T-helper 2 cell treated with Interferon-gamma antibody and Interleukin-4, amounts not matched to agents 100 ng/mL and 5 ng/mL, for 36 hours (primary cell): Measurements from ENCODE around the gene GALNT9. TPM values are rescaled to one million over a fixed set of nuclear protein-coding genes. Genes with fewer than 3 reads are reported as not detected.
"Not testable (repeated sequence)": the region's sequence is repeated elsewhere in the genome, so short reads cannot be mapped to it uniquely, and the experiment has no call there.

ENCODE experiments used
- intact Hi-C: fragments of 100-400 bp; cut with micrococcal nuclease; formaldehyde crosslinking; loops from one replicate; pipeline ENCODE4 v1.15.1; 2023
- total RNA-seq: library from RNA; stranded (reverse); gene quantifications from 2 replicates; pipeline ENCODE4 v1.2.3, GENCODE V29; 2022

GALNT9 gene
- total RNA-seq, 1 donor from 2014 or later: not detected

DNA sequence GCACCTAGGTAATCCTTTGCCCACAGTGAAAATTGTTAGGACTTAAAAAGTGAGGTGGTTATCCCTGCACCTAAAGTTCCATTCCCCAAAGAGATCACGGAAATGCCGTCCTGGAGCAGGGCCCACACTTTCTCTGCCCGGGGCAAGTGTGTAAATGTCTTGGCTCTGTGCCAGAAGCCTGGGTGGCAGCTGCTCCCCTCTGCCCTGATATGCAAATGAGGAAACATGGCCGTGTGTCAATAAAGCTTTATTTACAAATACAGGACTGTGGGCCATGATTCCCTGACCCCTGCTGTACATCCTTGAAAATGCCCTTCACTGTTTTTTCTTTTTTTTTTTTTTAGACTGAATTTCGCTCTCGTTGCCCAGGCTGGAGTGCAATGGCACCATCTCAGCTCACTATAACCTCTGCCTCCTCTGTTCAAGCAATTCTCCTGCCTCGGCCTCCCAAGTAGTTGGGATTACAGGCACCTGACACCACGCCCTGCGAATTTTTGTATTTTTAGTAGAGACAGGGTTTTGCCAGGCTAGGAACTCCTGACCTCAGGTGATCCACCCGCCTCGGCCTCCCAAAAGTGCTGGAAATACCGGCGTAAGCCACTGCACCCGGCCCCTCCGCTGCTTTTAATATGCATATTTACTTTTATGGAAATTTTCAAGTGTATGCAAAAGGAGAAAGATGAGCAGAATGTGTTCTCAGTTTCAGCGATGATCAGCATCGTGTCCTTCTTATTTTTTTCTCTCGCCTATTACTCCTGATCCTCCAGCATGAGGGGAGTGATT lies 75.5 kb downstream of the GALNT9 start:
- intact Hi-C loops: no loop called here

DNA sequence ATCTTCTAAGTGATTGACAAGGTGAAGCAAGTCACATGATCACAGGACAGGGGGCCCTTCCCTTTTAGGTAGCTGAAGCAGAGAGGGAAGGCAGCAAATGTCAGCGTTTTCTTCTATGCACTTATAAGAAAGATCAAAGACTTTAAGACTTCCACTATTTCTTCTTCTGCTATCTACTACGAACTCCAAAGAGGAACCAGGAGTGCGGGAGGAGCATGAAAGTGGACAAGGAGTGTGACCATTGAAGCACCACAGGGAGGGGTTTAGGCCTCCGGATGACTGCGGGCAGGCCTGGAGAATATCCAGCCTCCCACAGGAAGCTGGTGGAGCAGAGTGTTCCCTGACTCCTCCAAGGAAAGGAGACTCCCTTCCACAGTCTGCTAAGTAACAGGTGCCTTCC lies 76.4 kb downstream of the GALNT9 start:
- intact Hi-C loops: not testable (repeated sequence)

DNA sequence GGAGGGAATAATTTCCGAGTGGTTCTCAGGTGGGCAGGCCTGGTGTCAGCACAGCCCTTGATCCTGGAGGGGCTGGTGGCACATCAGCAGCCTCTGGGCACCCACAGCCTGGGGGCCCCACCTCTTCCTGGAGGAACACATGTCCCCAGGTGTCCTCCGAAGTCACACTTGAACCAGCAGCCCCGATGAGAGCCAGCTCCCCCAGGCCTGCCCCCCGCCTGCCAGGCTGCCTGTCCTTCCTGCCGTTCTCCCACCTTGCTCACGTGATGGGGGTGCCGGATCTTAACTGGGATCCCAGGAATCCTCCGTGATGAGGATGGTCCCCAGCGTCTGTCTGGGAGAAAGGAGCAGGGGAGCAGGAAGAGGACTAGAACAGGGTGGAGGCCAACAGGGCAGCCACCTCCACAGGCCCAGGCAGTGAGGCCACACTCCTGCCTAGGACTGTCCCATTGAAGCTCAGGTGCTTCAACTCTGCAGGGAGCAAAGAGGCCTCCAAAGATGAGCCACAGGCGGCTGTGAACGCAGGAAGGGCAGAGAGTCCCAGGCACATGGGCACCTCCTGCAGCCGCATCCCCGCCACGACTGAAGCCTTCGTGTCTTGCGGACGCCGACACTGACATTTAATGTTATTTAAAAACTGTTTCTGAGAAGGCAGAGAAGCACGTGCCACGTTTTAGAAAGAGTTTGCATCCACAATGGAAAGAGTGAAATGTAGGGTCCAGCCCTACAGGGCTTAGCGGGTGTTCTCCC lies 77.5 kb downstream of the GALNT9 start:
- intact Hi-C loops: no loop called here

DNA sequence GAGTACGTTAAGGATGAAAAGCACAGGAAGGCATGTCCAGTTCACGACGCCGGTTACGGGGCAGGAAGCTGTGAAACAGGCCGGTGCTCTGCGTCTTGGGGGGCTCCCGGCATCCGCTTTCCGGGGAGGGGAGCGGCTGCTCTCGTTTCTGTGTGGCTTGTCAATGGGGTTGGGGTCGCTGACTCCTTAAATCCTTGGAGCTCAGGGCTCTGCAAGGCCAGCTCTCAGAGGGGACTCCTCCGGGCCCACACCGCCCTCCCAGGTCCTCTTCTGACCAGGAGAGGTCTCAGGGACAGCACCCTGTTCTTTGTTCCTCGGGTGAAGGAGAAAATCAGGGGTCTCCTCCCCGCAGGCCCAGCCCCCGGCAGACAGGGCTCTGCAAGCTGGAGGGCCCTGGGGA lies 78.1 kb downstream of the GALNT9 start:
- intact Hi-C loops: no loop called here

DNA sequence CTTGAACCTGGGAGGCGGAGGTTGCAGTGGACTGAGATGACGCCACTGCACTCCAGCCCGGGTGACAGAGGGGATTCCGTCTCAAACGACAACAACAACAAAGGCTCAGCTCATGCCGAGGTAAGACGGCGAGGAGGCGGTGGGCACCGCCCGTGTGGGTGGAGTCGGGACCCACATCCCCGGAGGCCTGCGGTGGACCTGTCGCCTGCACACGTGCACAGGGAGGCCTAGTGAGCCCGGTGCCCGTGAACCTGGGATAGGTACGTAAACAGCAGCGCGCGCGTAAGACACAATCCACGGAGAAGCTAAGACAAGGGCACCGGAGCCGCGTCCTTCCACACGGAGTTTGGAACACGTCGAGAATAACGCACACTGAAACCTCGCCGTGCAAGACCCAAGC lies 78.7 kb downstream of the GALNT9 start:
- intact Hi-C loops: no loop called here

DNA sequence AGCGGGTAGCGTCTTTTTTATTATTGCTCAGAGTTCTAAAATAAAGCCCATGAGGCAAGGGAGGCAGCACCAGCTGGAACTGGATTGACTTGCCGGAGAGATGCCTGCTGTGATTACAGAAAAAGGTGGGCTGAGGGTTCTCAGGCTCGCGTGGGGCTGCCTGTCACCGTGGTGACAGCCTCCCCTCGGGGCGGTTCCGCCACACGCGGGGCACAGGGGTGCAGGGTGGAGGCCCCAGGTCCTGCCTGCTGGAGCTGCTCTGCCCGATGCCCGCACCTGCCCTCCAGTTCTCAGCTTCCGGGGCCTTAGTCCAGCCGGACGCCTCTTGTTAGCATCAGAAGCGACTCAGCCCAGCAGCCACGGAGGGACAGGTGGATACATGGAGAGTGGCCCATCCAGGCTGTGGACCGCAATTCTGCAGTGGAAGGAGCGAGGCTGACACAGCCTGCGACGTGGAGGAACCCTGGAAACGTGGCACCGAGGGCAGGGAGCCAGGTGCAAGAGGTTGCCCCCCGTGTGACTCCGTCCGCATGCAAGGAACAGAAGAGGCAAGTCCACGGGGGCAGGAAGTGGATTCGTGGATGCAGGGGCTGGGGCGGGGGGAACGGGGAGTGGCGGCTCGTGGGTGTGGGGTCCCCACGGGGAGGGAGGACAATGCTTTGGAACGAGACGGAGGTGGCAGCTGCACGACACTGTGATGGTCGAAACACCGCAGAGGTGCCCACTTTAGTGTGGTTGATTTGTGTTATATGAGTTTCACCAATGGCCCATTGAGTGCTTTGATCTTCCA lies 79.5 kb downstream of the GALNT9 start:
- intact Hi-C loops: no loop called here

DNA sequence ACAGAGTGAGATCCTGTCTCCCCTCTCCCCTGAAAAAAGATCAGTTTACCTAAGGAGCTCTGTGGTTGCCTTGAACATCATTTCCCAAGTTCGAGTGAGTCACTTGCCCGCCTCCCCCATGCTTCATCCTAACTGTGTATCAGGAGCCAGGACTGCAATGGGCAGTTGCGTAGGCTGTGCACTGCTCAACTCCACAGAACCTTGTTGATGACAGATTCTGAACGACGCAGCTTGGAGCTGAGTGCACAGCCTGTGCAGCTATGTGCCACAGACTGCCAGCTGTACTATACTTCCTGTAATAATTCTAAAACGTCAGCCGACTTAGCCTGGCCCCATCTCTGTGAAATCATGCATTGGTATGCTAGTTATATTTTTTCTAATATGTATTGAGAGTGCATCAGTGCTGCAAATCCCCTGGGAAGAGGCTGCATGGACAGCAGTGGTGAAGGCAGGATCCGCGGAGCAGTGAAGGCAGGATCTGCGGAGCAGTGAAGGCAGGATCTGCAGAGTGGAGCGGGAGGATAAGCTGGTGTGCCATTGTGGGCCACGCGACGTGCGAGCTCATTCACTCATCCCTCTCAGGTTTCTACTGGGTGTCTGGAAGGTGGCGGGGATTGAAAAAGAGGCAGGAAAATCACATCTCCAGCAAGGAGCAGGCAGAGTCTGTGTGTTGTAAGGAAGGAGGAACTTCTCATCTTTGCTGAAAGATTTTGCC lies 80.8 kb downstream of the GALNT9 start:
- intact Hi-C loops: no loop called here

DNA sequence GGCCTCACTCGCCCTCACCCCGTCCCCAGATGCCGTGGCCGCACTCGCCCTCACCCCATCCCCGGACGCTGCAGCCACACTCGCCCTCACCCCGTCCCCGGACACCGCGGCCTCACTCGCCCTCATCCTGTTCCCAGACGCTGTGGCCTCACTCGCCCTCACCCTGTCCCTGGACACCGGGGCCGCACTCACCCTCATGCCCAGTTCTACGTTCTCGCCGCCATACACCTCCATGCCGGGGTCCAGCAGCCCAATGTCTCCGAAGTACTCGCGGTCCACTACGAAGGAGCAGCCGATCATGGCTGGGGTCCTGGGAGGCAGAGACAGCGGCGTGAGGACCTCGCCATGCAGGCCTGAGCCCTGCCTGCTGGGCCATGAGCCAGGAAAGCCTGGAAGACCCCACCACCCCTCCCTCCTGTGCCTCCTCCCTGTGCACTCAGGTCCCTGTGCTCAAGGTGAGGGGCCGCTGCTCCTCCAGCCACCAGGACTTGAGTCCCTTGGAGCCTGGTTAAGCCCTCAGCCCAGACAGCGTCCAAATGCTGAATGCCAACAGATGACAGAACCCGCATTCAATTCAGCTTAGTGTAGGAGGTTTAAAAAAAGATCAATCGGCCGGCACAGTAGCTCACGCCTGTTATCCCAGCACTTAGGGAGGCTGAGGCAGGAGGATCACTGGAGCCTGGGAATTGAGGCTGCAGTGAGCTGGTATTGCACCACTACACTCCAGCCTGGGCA lies 81.5 kb downstream of the GALNT9 start:
- intact Hi-C loops: no loop called here

DNA sequence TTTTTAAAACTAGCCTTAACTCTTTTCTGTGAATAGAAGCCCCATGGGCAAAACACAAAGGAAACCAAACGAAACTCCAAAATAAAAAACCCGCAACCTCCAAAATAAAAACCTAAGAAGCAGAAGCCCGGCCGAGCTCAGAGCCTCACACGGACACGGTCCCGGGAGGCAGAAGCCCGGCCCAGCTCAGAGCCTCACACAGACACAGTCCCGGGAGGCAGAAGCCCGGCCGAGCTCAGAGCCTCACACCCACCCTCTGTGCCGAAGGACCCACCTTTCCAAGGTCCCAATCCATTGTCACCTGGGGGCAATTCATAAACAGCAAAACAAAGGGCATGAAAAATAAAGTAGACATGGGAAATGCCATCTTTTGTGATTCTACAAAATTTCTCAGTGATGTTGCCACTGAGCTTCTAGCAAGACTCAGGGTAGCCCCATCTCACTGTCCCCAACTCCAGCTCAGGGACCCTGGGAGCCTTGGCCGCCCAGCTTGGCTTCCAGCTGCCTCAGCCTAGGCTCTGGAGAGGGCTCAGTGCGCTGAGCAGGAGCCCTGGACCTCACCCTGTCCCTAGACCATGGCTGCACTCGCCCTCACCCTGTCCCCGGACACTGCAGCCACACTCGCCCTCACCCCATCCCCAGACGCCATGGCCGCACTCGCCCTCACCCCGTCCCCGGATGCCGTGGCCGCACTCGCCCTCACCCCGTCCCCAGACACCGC lies 82.2 kb downstream of the GALNT9 start:
- intact Hi-C loops: no loop called here

DNA sequence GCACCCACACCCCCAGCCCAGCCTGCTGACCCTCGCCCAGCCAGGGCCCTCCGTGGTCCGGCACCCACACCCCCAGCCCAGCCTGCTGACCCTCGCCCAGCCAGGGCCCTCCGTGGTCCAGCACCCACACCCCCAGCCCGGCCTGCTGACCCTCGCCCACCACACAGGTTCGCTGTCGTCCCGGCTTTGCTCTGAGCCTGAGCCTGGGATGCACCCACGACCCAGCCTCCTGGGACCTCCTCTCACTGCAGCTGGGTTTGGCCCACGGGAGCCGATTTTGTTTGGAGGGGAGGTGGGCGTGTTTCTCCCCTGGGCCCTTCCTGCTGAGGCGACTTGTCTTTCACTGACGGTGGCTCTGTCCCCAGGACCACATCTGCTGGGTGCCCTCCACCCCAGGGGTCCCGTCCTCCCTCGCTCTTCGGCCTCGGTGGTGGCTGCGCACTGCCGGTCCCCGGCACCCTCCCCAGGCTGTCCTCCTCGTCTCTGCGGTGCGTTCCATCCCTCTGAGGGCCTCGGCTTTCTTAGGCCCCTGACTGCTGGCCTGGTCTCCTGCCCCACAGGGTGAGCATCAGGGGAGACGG lies 83.8 kb downstream of the GALNT9 start:
- intact Hi-C loops: no loop called here

DNA sequence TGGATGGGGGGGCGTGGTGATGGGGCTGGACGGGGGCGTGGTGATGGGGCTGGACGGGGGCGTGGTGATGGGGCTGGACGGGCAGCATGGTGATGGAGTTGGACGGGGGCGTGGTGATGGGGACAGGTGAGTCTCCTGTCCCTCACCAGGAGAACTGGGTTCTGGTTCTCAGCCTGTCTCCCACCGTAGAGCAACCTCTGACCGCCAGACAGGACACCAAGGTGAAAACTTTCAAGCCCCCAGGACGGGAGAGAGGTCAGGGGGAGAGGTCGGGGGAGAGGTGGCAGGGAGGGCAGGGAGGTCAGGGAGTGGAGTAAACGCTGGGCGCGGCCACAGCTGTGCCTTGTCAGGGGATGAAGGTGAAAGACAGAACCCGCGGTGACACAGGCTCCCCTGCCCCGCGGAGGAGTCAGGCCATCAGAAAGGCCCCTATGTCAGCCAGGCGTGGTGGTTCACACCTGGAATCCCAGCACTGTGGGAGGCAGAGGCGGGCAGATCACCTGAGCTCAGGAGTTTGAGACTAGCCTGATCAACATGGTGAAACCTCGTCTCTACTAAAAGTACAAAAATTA lies 84.6 kb downstream of the GALNT9 start:
- intact Hi-C loops: no loop called here

DNA sequence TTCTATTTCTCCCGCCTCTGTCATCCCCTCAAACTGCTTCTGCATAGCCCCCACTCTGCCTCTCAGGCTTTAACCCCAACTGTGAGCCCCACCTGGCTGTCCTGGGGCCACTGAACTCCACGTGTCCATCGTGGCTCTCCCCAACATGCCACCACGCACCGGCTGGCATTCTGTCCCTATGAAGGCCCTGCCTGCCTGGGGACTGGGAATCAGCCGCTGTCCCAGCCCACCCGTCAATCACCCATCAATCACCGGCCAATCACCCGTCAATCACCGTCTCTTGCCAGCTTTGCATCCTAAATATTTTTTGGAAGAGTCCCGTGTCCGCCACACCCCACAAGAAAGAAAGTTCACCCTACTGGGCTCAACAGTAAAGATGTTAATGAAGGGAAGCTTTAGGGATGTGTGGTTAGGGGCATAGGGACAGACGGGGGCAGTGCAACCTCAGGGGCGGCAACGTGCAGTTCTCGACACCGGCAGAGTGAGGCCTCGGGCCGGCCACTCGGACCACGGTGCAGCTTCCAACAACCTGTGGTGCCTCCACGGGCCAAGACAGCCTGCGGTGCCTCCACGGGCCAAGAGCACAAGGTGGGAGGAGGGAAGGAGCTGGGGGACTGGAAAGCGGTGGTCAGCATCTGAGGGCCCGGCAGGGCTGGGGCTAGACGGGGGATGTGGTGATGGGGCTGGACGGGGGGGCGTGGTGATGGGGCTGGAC lies 85.6 kb downstream of the GALNT9 start:
- intact Hi-C loops: no loop called here

DNA sequence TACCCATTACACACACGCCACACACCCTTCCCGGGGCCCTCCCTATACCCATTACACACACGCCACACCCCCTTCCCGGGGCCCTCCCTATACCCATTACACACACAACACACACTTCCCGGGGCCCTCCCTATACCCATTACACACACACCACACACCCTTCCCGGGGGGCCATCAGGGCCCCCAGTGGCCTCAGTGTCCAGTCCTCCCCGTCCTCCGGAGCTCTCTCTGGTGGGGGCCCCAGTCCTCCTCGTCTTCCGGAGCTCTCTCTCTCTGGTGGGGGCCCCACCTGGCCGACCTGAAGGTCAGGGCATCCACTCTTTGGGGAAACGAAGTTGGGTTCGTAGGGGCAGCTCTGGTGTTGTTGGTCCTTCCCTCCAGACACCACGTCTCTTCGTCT lies 86.2 kb downstream of the GALNT9 start:
- intact Hi-C loops: not testable (repeated sequence)

DNA sequence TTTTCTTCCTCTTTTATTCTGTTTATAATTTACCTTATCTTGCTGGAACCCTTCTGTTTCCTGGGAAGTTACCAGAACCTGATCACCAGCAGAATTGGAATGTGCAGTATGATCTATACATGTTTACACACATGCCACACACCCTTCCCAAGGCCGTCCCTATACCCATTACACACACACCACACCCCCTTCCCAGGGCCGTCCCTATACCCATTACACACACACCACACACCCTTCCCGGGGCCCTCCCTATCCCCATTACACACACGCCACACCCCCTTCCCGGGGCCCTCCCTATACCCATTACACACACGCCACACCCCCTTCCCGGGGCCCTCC lies 88.8 kb downstream of the GALNT9 start:
- intact Hi-C loops: not testable (repeated sequence)

DNA sequence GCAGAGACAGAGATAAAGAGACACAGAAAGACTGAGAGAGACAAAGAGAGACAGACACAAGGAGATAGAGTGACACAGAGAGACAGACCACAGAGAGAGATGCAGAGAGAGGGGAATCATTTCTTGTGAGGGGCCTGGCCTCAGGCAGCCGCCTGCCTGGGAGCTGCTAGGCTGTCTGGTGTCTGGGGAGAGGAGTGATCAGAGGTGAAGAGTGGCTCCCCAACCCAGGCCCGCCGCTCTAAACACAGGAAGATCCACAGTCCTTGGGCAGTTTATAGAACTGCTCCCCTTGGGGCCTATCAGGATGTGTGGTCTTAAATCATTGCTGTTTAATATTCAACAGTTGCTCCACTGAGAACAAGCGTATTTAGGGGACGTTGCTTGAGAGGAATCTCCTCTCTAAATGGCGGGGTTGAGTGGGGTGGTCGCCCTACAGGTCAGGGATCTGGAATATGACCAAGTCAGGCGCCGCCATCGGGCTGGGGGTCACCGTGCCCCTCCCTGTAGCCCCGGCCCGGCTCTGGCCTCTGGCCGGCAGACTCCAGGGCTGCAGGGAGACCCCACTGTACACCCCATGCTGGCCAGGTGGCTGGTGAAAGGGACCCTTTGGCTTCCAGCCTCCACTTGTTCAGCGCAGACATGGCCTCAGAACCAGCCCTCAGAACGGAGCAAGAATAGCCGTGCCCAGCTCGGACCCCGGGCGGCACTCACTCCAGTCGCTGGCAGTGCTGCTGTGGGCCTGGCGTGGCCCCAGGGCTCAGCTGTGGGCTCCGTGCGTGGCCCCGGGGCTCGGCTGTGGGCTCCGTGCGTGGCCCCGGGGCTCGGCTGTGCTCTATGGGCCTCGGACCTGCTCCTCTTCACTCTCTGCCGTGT lies 89.4 kb downstream of the GALNT9 start:
- intact Hi-C loops: no loop called here

DNA sequence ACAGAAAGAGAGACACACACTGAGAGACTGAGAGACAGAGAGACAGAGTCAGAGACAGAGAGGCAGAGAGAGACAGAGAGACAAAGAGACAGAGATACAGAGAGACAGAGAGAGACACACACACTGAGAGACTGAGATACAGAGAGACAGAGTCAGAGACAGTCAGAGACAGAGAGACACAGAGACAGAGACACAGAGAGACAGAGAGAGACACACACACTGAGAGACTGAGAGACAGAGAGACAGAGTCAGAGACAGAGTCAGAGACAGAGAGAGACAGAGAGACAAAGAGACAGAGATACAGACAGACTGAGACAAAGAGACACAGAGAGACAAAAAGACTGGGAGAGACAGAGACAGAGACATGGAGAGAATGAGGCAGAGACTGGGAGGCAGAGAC lies 90.0 kb downstream of the GALNT9 start:
- intact Hi-C loops: no loop called here

DNA sequence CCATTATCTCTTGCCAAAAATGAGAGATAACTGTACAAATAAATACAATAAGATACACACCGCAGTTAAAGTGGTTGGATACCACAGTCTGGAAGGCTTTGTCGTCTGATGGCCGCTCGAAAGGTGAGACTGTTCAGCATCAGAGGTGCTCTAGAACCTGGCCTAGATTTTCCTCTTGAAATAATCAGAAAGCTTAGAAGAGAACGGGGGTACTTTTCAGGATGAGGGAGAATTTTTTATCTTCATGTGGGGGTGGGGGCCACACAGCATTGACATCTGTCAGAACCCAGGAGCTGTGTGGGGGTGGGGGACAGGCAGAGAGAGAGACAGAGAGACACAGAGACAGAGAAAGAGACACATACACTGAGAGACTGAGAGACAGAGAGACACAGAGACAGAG lies 90.5 kb downstream of the GALNT9 start:
- intact Hi-C loops: no loop called here

DNA sequence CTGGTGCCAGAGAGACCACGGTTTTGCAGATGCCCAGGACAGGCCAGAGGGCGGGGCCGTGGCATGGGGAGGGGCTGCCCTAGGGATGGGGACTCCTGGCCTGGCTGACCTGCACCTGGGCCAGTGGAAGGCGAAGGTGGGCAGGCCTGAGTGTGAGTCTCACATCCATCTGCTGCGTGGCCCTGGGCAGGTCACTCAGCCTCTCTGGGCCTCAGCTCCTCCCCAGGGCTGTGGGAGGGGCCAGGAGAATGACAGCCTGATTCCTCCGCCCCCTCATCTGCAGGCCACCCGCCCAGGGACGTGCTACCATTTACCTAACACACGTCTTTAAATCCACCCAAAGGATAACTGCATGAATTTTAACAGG lies 90.9 kb downstream of the GALNT9 start:
- intact Hi-C loops: no loop called here
